Adrenal gland (tissue), 19 donors: ENCODE data around the gene SNPH. TPM values are rescaled to one million over a fixed set of nuclear protein-coding genes. Genes with fewer than 3 reads are reported as not detected.
"Not testable (repeated sequence)": the region's sequence is repeated elsewhere in the genome, so short reads cannot be mapped to it uniquely, and the experiment has no call there.

Experiments
- DNase-seq, 7 donors: peaks; one replicate each; pipeline ENCODE4 v3.0.0-alpha.2; 2019 to 2020
- H3K27ac ChIP-seq, 5 donors: fragments of 200-600 bp; sonication (generic) in 4 of 5; 1 replicate in 3 of 5; 2 replicates in 2 of 5; pipeline versions ENCODE4 v1.5.1 to v1.8.0; 2016 to 2020; ENCODE audit warnings: mild to moderate bottlenecking in 1 of 5
- H3K27me3 ChIP-seq: fragments of 200-600 bp; 2 replicates; pipeline ENCODE4 v1.8.0; 2021
- H3K36me3 ChIP-seq, 2 donors: fragments of 200-600 bp; replicated peaks in 1 of 2; 1 replicate in 1 of 2; 2 replicates in 1 of 2; pipeline versions ENCODE4 v1.5.1 to v1.8.0; 2018 to 2022
- H3K4me1 ChIP-seq, 2 donors: fragments of 200-600 bp; replicated peaks in 1 of 2; 1 replicate in 1 of 2; 2 replicates in 1 of 2; pipeline versions ENCODE4 v1.5.1 to v1.8.0; 2018 to 2021
- H3K4me3 ChIP-seq, 4 donors: fragments of 200-600 bp; sonication (generic) in 3 of 4; one replicate each; pipeline ENCODE4 v1.5.1; 2016 to 2018
- H3K9me3 ChIP-seq, 3 donors: fragments of 200-600 bp; sonication (generic) in 1 of 3; replicated peaks in 1 of 3; 1 replicate in 2 of 3; 2 replicates in 1 of 3; pipeline versions ENCODE4 v1.5.1 to v1.8.0; 2016 to 2021
- POLR2A ChIP-seq, 2 donors: fragments of 450-650 bp; IDR thresholded peaks; one replicate each; pipeline ENCODE4 v1.6.1; 2017; ENCODE audit warnings: antibody characterized with exemption in 2 of 2, mild to moderate bottlenecking in 2 of 2, moderate library complexity in 1 of 2
- WGBS, 4 donors: extraction: QIAGEN DNeasy Blood & Tissue Kit in 2 of 4; methylation state at CpG; one replicate each; pipeline versions ENCODE4 v1.1.5 to v1.1.7; 2013 to 2017; 5-methylcytosine and 5-hydroxymethylcytosine counted together
- intact Hi-C, 2 donors: fragments of 100-400 bp; cut with DNase I; formaldehyde crosslinking; loops; one replicate each; pipeline versions ENCODE4 v1.14.1 to v1.15.0; 2022 to 2023
- long read RNA-seq, 10 donors: library from polyadenylated mRNA in 3 of 10; unstranded in 2 of 10; stranded (forward) in 1 of 10; transcript quantifications; one replicate each; pipeline ENCODE4 v2.0.0 and lab custom pipeline, GENCODE V29; 2021 to 2026
- polyA plus RNA-seq, 3 donors: library from polyadenylated mRNA; stranded (reverse); fragments of 200-250 nt in 2 of 3; fragments of 350-450 nt in 1 of 3; fragmentation: Illumina TruSeq in 1 of 3; extraction: RNeasy Lipid Tissue Mini Kit (QIAGEN cat#74804) in 1 of 3; gene quantifications; one replicate each; pipeline ENCODE4 v1.2.3, GENCODE V29; 2013 to 2014
- total RNA-seq, 9 donors: library from RNA; depleted of rRNA in 4 of 9; stranded (reverse); fragments of >200 nt in 4 of 9; fragments of 120-200 nt in 1 of 9; fragmentation: NEBNext Ultra II Directional in 1 of 9; extraction: Animal tissue kit (Norgen Biotek cat#: 25700) in 1 of 9; gene quantifications; one replicate each; pipeline versions ENCODE4 v1.1.0 to v1.2.4, GENCODE V29; 2013 to 2023
- TF ChIP-seq, protein P1 (sequence below), 6 experiments: fragments of 450-650 bp in 4 of 6; fragments of 200-600 bp in 2 of 6; sonication (generic) in 1 of 6; IDR thresholded peaks; 1 replicate in 5 of 6; 2 replicates in 1 of 6; pipeline versions ENCODE4 v1.5.1 to v1.8.0; 2016 to 2021; ENCODE audit warnings: antibody characterized with exemption in 6 of 6, mild to moderate bottlenecking in 2 of 6, moderate library complexity in 1 of 6
- donor health status: healthy with polysubstance abuse.
- donor health status: Bipolar disorder and iron deficiency.
- donor health status: DM: yes; HTN: yes; CAD: no.
- donor health status: DM: no; HTN: no; CAD: no.
- donor health status: DM: no; HTN: no; CAD: no.
- donor health status: DM: yes; HTN: yes; CAD: no.

Gene SNPH, protein sequence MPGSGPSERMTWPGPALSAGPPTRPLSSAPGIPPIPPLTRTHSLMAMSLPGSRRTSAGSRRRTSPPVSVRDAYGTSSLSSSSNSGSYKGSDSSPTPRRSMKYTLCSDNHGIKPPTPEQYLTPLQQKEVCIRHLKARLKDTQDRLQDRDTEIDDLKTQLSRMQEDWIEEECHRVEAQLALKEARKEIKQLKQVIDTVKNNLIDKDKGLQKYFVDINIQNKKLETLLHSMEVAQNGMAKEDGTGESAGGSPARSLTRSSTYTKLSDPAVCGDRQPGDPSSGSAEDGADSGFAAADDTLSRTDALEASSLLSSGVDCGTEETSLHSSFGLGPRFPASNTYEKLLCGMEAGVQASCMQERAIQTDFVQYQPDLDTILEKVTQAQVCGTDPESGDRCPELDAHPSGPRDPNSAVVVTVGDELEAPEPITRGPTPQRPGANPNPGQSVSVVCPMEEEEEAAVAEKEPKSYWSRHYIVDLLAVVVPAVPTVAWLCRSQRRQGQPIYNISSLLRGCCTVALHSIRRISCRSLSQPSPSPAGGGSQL
- total RNA-seq = 10 to 100 TPM in 2 of 9 donors, 1 to 10 TPM in 7; 3.3 to 18.9 (median 5.8) TPM
- 10 to 100 TPM in 1 of 3 donors, 1 to 10 TPM in 2; 2.1 to 12.8 (median 4.2) TPM for polyA plus RNA-seq
- long read RNA-seq, donor 1 = 0 reads
- long read RNA-seq, donor 2 = 0 reads
- long read RNA-seq, donor 3 = 0 reads
- long read RNA-seq, donor 4, partial matches to known transcripts = 0 of 1 reads
- long read RNA-seq, donor 4, other reads (novel, unspliced or antisense) = 1 of 1 reads
- long read RNA-seq, donor 5, full-length matches to known transcripts = 3 of 13 reads
- long read RNA-seq, donor 5, partial matches to known transcripts = 2 of 13 reads
- long read RNA-seq, donor 5, other reads (novel, unspliced or antisense) = 8 of 13 reads
- long read RNA-seq, donor 6, partial matches to known transcripts = 0 of 4 reads
- long read RNA-seq, donor 6, other reads (novel, unspliced or antisense) = 4 of 4 reads
- long read RNA-seq, donor 7, full-length matches to known transcripts = 1 of 1 reads
- long read RNA-seq, donor 7, partial matches to known transcripts = 0 of 1 reads
- long read RNA-seq, donor 7, other reads (novel, unspliced or antisense) = 0 of 1 reads
- long read RNA-seq, donor 8 = 0 reads
- long read RNA-seq, donor 9 = 0 reads
- long read RNA-seq, donor 10 = 0 reads

DNA sequence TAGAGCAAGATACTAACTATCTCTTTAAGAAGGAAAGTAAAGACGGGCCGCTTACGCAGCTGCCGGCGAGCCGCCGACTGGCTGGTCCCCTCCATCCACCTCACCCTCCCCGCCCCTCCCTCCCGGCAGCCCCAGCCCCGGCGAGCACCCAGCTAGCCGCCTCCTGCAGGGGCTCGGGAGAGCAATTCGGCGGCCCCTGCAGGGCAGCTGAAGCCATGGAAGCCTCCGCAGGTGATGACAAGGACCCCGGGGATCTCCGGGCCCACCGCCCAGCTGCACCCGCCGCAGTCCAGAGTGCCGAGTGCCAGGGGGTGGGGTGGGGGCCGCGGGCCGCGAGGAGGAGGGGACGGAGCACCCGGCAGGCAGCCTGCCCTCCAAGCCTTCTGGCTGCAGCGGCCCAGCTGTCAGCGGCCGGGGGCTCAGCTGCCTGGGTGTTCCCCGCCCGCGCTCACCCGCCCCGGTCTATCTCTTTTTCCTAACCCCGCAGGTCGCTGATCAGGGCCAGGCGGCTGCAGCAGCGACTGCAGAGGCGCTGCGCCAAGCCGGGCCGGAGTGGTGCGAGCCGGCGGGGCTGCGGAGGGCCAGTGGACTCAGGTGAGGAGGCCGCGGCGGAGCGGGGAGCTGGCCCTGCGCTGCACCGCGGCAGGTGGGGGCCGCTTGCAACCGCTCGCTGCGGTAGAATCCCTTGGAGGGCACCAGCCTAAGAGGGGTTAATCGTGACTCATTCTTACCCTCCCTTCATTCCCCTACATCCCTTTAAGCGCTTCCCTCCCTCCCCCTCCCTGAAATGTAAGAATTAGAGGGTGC is at the start of gene SNPH:
Gene SNPH, plus strand, starts transcription at position 128 of the 807 bp plus-strand sequence. CDS start 29,946 bp downstream, outside the sequence.
- 0 to 1% (median 0%) methylated on average over 13 to 61 of the region's 61 CpGs for WGBS, 4 donors
- Histone ChIP-seq H3K36me3 (no peaks in the 10 kb centered on the region), H3K4me1 (peaks cover 5 to 6% of the 10 kb centered on the region in 2 donors), H3K27ac (peak within 1 kb of the TSS in 3 of 5 donors; percentile 58 to 77 (median 70)), H3K4me3 (peak within 1 kb of the TSS; percentile 29 to 94 (median 71)), H3K27me3 (peaks cover 4% of the 10 kb centered on the region), H3K9me3 (no peaks in the 10 kb centered on the region)
- intact Hi-C loops = no loop called here
- no peak for TF ChIP-seq POLR2A (IDR thresholded peaks at IDR 0.05)
- TF ChIP-seq, protein P1, sequence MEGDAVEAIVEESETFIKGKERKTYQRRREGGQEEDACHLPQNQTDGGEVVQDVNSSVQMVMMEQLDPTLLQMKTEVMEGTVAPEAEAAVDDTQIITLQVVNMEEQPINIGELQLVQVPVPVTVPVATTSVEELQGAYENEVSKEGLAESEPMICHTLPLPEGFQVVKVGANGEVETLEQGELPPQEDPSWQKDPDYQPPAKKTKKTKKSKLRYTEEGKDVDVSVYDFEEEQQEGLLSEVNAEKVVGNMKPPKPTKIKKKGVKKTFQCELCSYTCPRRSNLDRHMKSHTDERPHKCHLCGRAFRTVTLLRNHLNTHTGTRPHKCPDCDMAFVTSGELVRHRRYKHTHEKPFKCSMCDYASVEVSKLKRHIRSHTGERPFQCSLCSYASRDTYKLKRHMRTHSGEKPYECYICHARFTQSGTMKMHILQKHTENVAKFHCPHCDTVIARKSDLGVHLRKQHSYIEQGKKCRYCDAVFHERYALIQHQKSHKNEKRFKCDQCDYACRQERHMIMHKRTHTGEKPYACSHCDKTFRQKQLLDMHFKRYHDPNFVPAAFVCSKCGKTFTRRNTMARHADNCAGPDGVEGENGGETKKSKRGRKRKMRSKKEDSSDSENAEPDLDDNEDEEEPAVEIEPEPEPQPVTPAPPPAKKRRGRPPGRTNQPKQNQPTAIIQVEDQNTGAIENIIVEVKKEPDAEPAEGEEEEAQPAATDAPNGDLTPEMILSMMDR (IDR thresholded peaks at IDR 0.05) = no peak
- DNase-seq = peak; percentile 72 to 92 (median 85)

DNA sequence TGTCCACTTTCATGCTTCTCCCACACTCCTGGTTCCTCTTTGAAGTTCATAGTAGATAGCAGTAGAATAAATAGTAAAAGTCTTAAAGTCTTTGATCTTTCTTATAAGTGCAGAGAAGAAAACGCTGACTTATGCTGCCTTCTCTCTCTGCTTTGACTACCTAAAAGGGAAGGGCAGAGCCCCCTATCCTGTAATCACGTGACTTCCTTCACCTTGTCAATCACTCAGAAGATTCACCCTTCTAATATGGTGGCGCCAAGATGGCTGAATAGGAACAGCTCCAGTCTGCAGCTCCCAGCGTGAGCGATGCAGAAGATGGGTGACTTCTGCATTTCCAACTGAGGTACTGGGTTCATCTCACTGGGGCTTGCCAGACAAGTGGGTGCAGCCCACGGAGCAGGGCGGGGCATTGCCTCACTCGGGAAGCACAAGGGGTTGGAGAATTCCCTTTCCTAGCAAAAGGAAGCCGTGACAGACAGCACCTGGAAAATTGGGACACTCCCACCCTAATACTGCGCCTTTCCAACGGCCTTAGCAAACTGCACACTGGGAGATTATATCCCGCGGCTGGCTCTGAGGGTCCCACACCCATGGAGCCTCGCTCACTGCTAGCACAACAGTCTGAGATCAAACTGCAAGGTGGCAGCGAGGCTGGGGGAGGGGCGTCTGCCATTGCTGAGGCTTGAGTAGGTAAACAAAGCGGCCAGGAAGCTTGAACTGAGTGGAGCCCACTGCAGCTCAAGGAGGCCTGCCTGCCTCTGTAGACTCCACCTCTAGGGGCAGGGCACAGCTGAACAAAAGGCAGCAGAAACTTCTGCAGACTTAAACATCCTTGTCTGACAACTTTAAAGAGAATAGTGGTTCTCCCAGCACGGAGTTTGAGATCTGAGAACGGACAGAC is 49.3 kb upstream of the SNPH start:
- H3K36me3 ChIP-seq, H3K4me3 ChIP-seq, DNase-seq, H3K9me3 ChIP-seq, H3K4me1 ChIP-seq, H3K27me3 ChIP-seq, H3K27ac ChIP-seq: not testable (repeated sequence)
- WGBS, 4 donors = 74 to 79% (median 76%) methylated on average over 10 to 19 of the region's 19 CpGs
- intact Hi-C loops = loop anchor here in 1 of 2 donors (10.0 kb wide), 1 partner anchor 112 kb away; no protein-coding TSS in a partner anchor

DNA sequence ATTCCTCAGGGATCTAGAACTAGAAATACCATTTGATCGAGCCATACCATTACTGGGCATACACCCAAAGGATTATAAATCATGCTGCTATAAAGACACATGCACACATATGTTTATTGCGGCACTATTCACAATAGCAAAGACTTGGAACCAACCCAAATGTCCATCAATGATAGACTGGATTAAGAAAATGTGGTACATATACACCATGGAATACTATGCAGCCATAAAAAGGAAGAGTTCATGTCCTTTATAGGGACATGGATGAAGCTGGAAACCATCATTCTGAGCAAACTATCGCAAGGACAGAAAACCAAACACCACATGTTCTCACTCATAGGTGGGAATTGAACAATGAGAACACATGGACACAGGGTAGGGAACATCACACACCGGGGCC is 43.3 kb upstream of the SNPH start:
- intact Hi-C loops, H3K4me1 ChIP-seq, DNase-seq, H3K9me3 ChIP-seq, H3K36me3 ChIP-seq, H3K27me3 ChIP-seq, H3K4me3 ChIP-seq, H3K27ac ChIP-seq: not testable (repeated sequence)
- 91 to 99% (median 95%) methylated on average over 4 of the region's 4 CpGs for whole genome bisulfite sequencing, 4 donors

DNA sequence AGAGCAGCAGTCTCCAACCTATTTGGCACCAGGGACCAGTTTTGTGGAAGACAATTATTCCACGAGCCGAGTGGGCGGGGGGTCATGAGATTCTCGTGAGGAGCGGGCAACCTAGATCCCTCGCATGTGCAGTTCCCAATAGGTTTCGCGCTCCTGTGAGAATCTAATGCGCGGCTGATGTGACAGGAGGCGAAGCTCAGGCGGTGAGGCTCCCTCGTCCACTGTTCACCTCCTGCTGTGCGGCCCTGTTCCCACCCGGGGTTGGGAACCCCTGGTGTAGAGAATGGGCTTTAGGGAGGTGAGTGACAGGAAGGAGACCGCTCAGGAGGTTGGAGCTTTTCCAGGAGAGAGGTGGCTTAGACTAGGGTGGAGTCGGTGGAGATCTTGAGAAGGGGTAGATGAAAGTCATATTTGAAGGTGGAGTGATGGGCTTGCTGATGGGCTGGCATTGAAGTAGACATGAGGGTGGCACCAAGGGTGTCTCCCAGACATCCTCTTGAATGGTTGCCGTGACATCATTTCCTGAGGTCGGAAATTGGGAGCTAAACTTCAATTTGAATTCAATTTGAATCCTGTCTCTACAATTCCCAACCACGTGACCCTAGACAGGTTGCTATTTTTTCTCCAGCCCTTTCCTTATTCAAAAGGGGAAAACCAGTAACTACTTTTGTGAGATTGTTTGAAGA is 41.7 kb upstream of the SNPH start:
- TF ChIP-seq POLR2A (IDR thresholded peaks at IDR 0.05) = no peak
- TF ChIP-seq, protein P1 (IDR thresholded peaks at IDR 0.05) = no peak
- Histone ChIP-seq H3K4me1 (peaks cover 0 to 8% of the 10 kb centered on the region in 2 donors), H3K4me3 (no peak overlapping the region), H3K36me3 (no peaks in the 10 kb centered on the region), H3K27ac (no peak overlapping the region), H3K27me3 (peaks cover 25% of the 10 kb centered on the region), H3K9me3 (no peaks in the 10 kb centered on the region)
- no peak for DNase-seq
- 84 to 89% (median 86%) methylated on average over 20 of the region's 20 CpGs for WGBS, 4 donors
- intact Hi-C loops = no loop called here
